Astrocyte of the spinal cord (primary cell): Measurements from ENCODE around the gene DAB1.

Experiments
- DNase-seq: peaks from one replicate; pipeline ENCODE4 v3.0.0; 2011; ENCODE audit warnings: low read depth, low spot score
- H3K4me3 ChIP-seq: 2 replicates; pipeline ENCODE4 v1.5.1; 2011; ENCODE audit warnings: low read depth, mild to moderate bottlenecking, low read length, moderate library complexity
- CTCF ChIP-seq: IDR thresholded peaks from 2 replicates; pipeline ENCODE4 v1.5.1; 2012; ENCODE audit warnings: low read depth, mild to moderate bottlenecking, low read length, inconsistent platforms
- in situ Hi-C: cut with HindIII; loops from 2 replicates; pipeline ENCODE4 v1.10.0; 2017; ENCODE audit warnings: low sequenced_read_pairs

DAB1 gene

GRCh38 chr1:56968878-56969495 is 454.9 kb downstream of the DAB1 start:
- no peak for TF ChIP-seq CTCF
- in situ Hi-C loops = no loop called here
- DNase-seq = no peak
- H3K4me3 ChIP-seq = no peak overlapping the region

GRCh38 chr1:56967900-56968832 is 455.7 kb downstream of the DAB1 start:
- in situ Hi-C loops = no loop called here
- peak; percentile 47 for TF ChIP-seq CTCF
- DNase-seq = no peak
- H3K4me3 ChIP-seq = no peak overlapping the region

- no peak for TF ChIP-seq CTCF
- no peak overlapping the region for H3K4me3 ChIP-seq
- in situ Hi-C loops = no loop called here
- no peak for DNase-seq
These were observed 456.5 kb downstream of the DAB1 start for GRCh38 chr1:56967355-56967754.

GRCh38 chr1:56966698-56966999 is 457.2 kb downstream of the DAB1 start:
- no peak overlapping the region for H3K4me3 ChIP-seq
- DNase-seq = no peak
- in situ Hi-C loops = no loop called here
- TF ChIP-seq CTCF = no peak

GRCh38 chr1:56965916-56966697 is 457.8 kb downstream of the DAB1 start, which contains the start of gene C8B:
Gene C8B (minus strand): TSS chr1:56966015. CDS start chr1:56965948, 67 bp downstream.
- in situ Hi-C loops = no loop called here
- DNase-seq = no peak
- no peak for TF ChIP-seq CTCF
- H3K4me3 ChIP-seq = no peak within 1 kb of the TSS

GRCh38 chr1:56965191-56965590 is 458.7 kb downstream of the DAB1 start:
- in situ Hi-C loops = no loop called here
- DNase-seq = no peak
- no peak overlapping the region for H3K4me3 ChIP-seq
- no peak for TF ChIP-seq CTCF
